Activated CD4-positive, CD25-positive, alpha-beta regulatory T cell treated with anti-CD3 and anti-CD28 coated beads, Interleukin-2, amount 50 U/mL, for 72 hours (primary cell): ENCODE results near the gene PFN3.
A peak's percentile ranks its signal among the peaks of the same experiment; 100 is the strongest.

Experiments used
- DNase-seq: peaks from one replicate; pipeline ENCODE4 v3.0.0; 2021

PFN3 gene

DNA sequence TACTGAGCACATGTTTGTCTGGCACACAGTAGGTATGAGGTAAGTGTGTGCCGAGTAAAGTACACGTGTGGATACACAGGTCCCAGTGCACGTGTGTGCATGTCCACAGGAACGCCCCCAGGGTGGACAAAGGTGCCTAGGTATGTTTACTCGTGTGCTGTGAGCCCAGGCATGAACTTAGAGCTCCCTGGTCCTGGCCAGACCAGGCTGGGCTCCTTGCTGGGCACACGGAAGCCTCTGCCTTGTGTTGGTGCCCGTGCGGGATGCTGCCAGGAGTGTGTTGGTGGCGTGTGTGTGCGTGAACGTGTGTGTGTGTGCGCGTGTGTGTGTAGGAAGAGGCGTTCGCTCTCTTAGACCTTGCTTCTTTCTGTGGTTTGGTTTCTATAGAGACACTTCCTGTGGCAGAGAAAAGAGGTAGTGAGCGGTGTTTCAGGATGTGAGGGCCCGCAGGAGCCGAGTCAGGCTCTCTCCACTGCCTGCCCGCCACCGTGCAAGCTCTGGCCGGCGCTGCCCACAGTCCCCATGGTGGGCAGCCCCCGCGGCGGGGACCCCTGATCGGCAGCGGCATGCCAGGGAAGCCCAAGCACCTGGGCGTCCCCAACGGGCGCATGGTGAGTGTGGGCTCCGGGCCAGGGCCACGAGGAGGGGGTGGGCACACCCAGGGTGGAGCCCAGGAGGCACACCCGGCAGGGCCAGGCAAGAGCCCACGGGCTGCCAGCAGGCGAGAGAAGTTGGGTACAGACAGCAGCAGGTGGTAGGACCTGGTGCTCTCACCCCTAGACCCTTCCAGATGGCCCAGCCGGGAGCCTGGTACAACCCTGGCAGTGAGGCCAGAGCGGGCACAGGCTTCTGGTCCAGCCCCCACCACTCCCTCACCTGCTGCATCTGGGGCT lies 42.8 kb downstream of the PFN3 start, which contains the start of gene RGS14:
Gene RGS14, plus strand, starts transcription at position 466 of the 893 bp plus-strand sequence. Its CDS starts 101 bp downstream, at position 567.
- DNase-seq: peak; percentile 61

DNA sequence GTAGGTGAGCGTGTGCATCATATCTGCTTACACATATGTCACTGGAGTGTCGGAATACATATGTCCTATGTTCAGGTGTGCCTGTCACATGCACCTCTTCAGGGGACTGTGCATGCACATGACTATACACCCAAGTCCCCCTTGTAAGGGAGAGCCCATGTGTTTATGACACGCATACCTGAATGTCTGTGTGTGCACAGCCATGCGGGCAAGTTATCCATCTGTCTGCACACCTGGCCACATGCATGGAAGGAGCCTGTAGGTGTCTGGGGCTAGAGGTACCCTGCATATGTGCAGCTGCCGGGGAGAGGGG lies 43.4 kb downstream of the PFN3 start:
- DNase-seq: no peak

DNA sequence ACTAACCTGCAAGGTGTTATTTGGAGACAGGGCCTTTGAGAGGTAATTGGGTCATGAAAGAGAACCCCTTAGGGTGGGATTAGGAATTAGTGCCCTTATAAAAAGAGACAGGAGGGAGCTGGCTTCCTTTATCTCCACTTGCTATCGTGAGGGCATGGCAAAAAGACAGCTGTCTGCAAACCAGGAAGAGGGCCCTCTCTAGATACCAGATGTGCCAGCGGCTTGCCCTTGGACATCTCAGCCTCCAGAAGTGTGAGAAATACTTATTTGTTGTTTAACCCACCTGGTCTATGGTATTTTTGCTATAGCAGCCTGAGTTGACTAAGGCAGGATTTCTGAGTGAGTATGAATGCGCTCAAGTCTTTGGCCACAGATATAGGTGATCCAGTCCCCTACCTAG lies 43.7 kb downstream of the PFN3 start:
- DNase-seq: no peak

DNA sequence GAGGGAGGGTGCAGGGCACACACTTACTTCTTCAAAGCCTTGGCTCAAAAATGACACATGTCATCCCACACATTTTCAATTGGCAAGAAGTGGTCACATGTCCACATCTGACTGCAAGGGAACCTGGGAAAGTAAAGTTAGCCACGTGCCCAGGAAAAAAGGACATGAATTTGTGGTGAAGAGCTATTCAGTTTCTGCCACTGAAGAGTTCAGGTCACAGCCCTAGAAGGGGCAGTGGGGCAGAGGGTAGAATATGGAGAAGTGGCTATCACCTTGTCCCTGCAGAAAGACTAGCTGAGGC lies 44.6 kb downstream of the PFN3 start:
- DNase-seq: no peak

DNA sequence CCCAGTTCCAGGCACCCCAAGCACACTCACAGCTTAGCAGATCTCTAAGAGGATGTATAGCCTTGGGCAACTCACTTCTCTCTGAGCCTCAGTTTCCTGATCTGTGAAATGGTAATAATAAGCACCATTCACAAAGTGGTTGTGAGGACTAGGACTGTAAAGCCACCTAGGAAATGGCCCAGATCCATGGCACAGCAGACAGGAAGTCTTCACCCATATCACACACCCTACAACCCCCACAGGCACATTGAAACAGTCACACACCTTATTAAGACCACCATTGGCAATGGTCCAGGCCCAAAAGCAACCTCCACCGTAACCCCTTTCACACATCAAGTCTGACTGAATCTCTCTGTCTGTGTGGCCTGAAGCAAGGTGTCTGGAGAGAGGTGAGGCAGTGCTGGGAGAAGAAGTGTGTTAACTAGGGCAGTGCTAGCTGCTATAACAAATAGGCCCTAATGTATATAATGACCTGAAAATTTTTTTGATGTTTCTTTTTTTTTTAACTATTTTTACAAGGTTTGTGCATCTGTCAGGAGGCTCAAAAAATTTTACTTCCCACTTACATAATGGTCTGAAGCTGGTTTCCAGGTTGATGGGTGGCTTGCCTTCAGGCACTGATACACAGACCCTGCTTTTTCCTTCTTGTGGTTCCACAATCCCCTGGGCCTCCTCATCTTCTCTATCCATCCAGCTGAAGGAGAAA lies 45.1 kb downstream of the PFN3 start:
- DNase-seq: no peak

DNA sequence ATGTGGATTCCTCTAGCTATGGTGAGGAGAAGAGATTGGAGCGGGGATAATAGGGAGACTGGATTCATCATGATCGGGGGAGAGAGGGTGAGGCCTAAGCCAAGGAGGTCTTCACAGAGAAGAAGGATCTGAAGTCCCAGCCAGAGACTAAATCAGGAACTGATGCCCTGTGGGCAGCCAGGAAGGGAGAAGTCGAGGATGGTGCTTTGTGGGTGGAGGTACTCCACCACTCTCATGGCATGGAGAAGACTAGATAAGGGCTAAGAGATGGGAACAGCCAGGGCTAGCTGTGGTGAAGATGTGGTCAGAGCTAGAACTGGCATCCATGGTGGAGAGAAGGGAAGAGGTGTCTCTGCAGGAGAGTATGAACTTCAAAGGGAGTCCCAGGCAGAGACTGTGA lies 45.8 kb downstream of the PFN3 start:
- DNase-seq: no peak

DNA sequence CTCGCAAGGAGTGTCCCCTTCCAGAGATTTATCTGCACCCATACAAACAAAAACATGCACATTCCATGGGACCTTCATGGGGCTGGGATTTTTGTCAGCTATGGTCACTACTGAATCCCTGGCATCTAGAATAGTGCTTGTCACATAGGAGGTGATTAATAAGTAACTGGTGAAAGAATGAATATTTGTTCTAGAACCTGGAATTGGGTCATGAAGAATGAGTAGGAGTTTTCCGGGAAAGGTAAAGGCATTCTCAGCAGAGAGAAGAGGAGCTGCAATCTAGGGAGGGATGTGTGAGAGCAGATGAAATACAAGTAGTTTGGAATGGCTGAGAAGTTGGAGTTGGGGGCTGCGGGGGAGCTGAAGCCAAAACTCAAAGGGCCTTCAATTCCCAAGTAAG lies 46.2 kb downstream of the PFN3 start:
- DNase-seq: no peak

DNA sequence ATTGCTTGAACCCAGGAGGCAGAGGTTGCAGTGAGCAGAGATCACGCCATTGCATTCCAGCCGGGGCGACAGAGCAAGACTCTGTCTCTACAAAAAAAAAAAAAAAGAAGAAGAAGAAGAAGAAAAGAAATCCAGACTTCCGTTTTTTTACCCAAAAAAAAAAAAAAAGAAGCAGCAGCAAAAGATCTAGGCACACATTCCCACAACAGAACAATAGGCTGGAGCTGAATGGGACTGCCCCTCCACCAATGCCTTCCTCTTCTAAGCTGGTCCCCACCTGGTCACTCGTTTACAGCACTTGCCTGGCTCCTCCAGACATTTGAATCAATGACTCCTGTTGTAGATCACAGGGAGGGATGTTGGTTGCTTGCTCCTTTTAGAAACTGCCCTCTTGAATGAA lies 47.4 kb downstream of the PFN3 start:
- no peak for DNase-seq

DNA sequence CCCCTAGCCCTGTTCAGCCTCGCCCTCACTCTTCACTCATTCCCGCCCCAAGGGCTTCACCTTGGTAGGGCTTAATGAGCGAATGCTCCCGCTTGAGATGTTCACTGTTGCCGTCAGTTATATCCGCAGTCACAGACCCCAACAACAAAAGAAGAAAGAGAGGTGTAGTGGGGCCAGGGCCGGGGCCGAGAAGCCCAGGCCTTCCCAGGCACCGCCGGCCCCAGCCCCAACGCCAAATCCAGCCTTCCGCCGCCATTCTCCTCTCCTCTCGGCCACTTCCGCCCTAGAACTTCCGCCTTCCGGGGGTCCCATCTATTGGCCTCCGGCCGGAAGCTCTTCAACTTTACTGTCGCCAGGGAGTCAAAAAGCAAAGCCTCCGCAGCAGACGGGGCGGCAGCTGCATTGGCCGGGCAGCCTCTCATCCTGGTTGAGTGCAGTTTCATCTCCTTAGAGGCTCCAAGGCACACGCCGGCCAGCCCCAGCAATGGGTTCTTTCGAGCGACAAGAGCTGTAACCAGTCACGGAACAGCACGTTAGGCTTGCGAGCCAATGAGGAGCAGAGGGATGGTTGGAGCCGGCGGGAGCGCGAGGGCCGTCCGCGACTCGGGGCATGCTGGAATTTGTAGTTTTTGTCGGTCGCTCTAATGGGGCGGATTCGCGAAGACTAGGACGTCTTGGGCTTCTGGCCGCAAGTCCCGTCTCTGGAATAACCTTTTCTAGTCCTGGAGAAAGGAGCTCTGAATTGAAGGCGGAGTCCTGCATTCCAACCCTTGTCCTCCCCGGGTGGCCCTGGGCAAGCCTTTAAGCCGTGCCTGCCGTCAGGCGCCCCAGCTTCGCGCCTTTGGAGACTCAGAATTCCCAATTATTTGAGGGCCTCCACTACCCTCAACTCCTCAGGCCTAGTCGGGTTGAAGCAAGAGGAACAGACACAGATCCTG lies 48.8 kb downstream of the PFN3 start, which contains the start of gene LMAN2:
Gene LMAN2, minus strand, starts transcription at position 277 of the 938 bp plus-strand sequence. Its CDS starts 21 bp downstream, at position 256.
- peak; percentile 86 for DNase-seq

DNA sequence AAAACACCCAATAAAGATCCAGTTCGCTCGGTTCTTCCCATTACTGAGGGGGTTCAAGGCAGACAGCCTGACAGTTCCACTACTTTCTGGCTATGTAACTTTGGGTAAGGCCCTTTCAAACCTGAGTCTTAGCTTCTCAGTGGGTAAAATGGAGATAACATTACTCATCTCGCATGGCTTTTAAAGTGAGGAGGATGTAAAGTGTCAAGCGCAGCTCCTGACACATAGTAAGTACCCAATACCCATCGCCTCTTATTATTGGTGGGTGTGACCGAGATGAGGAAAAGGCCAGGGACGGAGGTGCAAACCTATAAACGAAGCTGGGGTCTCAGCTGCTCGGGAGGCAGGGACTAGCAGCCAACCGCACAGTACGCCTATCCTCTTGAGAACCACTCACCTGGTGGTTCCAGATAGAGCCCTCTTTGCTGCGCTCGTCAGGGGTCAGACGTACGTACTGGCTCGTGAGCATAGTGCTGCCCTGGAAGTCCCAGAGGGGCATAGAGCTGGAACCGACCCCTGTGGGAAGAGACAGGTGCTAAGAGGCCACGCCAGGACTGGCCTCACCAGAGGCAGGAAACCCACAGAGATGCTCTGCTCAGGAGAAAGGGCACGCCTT lies 49.6 kb downstream of the PFN3 start:
- no peak for DNase-seq
